HG03066 (cell line): Measurements from ENCODE around the gene BCAT1.

Experiments
- ATAC-seq: cut with Tn5 transposase; IDR thresholded peaks from one replicate; pipeline ENCODE4 v1.9.1; 2021; ENCODE audit warnings: low read depth; ENCODE audit not compliant: unreplicated experiment

BCAT1 gene

GRCh38 chr12:24777359-24777758, 171.5 kb downstream of the BCAT1 start:
- ATAC-seq = no peak

DNA sequence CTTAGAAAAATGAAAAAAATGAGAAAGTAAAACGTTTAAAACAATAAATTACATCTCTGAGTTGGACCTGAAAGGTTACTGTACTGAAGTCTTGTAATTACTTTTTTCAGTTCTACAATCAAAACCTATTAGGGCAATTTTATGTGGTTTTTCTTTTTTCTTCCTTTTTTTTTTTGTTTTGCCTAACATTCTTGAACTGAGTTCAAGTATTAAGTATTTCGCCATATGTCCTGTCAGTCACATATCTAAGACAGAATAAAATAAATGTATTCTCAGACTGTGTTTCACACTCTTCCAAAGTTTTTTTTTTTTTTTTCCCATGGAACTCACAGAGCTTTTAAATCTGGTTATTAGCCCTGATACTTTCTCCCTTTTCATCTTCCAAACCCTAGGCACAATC, 172.0 kb downstream of the BCAT1 start:
- no peak for ATAC-seq

GRCh38 chr12:24775073-24775472, 173.8 kb downstream of the BCAT1 start:
- ATAC-seq = no peak

- no peak for ATAC-seq
These were observed 174.9 kb downstream of the BCAT1 start for GRCh38 chr12:24773996-24774395.

DNA sequence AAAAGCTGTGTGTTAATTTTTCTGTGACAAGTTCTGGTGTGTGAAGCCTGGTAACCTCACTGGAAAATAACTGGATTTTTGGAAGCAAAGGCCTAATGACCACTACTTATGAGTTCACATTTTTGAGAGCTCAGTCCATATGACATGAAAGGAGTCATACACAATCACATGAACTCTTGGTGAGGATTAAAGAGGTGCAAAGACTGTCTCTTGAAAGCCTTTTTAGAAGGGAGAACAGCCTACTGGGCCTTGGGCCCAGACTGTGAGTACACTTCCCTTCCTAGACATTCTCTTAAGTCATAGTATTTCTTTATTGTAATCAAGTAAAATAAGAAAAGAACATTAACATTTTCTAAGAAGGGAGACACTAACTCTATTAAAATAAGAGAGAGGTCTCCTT, 176.1 kb downstream of the BCAT1 start:
- ATAC-seq = no peak

- no peak for ATAC-seq
These were observed 178.1 kb downstream of the BCAT1 start for GRCh38 chr12:24770821-24771220.

DNA sequence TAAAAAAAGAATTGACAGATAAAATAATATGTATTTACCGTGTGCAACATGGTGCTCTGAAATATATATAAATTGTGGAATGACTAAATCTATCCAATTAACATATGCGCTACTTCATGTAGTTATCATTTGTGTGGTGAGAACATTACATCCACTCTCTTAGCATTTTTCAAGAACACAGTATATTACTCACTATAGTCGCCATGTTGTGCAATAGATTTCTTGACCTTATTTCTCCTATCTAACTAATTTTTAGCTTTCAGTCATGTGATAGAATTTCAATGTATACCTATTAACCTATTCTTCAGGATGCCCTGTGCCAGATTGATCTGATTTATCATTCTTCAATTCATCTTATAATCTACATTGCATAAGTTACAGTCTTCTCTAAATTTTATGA, 178.6 kb downstream of the BCAT1 start:
- ATAC-seq = no peak

DNA sequence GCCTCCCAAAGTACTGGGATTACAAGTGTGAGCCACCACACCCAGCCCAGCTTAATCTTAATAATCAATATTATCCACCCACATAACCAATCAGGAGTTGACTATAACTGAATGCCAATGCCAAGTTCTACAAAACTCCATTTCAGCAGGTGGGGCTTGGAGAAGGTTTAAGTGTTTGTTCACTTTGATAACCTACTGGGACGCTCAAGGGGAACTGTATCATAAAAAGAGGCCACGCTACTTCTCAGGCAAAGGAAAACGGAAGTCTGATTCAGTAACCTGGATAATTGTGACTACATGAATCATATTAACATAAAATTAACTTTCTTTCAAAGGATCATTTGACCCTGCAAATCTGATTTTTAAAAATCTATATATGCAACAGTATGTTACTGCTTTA, 179.2 kb downstream of the BCAT1 start:
- no peak for ATAC-seq

DNA sequence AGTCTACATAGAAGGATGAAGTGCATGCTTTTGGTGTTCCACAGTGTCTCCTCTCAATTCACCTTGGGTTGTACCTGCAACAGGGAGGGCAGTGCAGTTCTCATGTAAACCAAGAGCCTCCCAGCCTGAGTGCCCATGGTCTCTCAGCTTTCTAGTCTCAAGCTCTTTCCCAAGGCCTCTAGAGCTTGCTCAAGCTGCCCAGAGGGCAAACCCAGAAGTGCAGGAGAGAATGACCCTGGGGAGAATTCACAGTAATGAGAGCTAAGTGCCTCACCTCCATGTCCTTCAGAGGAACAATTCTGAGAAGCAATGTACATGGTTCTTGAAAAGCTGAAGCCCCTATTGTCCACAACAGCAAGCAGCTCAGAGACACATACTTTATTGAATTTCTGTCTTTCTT, 180.5 kb downstream of the BCAT1 start:
- ATAC-seq = no peak

DNA sequence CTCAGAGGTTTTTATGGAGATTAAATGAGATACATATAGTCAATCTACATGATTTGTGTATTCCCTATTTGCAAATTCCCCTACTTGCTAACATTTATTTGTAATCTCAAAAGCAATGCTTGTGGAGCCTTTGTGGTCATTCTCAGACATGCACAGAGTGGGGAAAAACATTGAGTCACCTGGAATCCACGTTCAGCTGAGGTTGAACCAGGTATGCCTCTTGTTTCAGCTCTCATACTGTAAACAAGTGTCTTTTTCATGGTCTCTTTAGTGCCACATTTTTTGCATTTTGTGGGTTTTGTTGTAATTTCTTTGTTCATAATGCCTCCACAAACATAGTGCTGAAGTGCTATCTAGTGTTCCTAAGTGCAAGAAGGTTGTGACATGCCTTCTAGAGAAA, 181.9 kb downstream of the BCAT1 start:
- no peak for ATAC-seq

DNA sequence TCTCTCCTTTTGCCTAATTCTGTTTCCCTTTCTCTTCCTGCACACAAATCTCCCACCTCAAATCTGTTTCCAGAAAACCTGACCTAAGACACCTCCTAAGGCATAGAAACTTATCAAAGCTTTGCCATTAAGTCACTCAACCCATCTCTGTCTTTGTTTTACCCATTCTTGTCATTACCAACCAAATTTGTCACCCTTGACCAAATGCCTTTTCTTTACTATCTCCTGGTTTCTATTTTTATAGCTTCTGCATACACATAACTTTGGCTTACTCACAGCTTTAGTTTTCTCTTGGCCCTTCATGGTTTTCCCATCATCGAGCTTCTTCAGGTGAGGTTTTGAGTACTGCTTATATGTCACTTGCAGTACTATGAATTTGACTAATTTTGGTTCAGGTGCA, 184.2 kb downstream of the BCAT1 start:
- no peak for ATAC-seq

- no peak for ATAC-seq
These were observed 188.1 kb downstream of the BCAT1 start for GRCh38 chr12:24760606-24761378.

GRCh38 chr12:24760162-24760561, 188.7 kb downstream of the BCAT1 start:
- ATAC-seq = no peak
